HG03135 (cell line): ENCODE measurements around the gene MMP15.
"Not testable (repeated sequence)": the region's sequence is repeated elsewhere in the genome, so short reads cannot be mapped to it uniquely, and the experiment has no call there.

Experiments used
- ATAC-seq: cut with Tn5 transposase; IDR thresholded peaks from one replicate; pipeline ENCODE4 v1.9.1; 2021; ENCODE audit warnings: mild to moderate bottlenecking, moderate library complexity; ENCODE audit not compliant: unreplicated experiment

MMP15 gene

DNA sequence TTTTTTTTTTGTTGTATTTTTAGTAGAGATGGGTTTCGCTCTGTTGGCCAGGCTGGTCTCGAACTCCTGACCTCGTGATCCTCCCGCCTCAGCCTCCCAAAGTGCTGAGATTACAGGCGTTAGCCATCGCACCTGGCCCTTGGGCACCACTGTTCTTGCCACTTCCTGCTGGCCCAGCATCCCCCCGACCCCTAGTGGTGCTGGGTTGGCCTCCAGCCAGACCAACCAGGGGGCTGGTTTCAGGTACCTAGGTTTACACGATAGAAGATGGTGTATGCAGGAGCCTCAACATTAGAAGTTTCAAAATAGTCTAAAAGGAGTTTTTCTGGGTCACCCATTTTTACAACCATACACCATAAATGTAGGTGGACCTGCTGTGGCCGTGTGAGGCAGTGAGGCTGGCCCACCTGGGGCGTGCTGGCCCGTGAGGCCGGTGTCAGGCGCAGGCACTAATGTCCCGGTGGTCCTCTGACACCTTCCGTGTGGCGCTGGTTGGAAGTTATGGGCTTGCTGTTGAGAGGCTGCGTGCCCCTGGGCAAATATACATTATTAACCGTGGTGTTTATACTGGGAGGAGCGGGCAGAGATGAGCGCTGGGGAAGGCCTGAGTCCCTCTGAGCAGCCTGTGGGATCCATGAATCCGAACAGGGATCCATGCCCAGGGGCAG, 60.2 kb downstream of the MMP15 start:
- ATAC-seq, result no peak

DNA sequence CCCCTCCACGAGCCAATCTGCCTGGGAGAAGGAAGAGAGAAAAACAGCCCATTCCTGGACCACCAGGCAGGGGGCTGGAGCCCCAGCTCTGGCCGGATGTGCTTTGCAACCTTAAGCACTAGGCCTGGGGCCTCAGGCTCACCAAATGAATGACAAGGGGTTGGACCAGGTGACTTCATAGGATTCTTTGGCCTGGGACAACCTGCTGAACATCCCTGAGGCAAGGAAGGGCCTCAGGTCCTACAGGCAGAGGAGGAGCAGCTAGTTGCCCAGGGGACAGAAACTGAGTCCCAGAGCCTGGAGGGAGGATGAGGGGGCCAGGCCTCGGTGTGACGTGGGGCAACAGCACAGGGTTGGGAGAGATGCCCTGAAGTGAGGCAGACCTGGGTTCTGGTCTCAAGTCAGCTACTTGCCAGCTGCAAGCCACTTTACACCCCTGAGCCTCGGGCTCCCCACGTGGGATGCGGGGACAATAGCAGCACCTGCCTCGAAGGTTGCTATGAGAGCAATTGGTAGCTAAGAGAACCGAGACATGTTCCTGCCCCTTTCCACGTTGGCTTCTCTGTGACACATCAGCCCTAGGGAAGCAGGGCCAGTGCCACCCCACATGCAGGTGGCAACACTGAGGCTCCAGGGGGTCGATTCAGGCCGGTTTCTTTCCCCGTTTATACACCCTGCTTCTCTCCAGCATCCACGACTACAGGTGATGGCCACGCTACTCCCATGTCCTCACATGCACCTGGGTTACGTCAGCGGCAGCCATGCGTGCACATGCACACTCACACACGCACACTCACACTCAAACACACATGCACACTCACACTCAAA, 61.0 kb downstream of the MMP15 start:
- ATAC-seq, result no peak

DNA sequence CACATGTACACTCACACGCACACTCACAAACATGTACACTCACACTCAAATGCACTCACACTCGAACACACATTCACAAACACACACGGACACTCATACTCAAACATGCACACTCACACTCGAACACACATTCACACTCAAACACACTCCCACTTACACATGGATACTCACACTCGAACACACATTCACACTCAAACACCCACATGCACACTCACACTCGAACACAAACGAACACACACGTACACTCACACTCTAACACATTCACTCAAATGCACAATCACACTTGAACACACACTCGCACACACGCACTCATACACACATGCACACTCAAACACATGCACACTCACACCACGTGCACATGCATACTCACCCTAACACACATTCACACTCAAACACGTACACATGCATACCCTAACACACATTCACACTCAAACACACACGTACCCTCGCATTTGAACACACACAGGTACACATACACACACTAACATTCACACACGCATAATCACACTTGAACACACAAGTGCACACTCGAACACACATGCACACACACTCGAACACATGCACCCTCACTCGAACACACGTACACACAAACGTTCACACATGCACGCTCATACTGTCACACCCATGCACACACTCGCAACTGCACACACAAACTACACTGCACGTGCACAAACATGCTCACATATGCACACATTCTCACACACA, 61.8 kb downstream of the MMP15 start:
- ATAC-seq, result no peak

DNA sequence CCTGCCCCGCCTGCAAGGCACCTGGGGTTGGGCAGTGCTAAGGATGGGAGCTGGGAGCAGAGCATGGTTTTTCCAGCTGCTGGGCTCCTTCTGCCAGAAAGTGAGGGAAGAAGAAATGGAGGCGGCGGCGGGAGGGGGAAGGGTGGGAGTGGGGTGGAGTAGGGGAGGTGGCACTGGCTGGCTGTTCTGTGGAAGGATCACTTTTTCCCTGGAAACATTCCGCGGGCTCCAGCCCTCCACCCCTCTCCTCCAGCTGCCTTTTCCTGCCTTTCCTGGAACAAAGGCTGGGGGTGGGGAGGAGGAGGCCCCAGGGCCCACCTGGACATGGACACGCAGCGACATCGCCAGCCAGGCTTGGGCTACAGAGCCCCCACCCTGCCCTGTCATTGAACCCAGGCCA, 62.5 kb downstream of the MMP15 start:
- ATAC-seq, result no peak

GRCh38 chr16:58090396-58090795, 64.8 kb downstream of the MMP15 start:
- not testable (repeated sequence) for ATAC-seq

DNA sequence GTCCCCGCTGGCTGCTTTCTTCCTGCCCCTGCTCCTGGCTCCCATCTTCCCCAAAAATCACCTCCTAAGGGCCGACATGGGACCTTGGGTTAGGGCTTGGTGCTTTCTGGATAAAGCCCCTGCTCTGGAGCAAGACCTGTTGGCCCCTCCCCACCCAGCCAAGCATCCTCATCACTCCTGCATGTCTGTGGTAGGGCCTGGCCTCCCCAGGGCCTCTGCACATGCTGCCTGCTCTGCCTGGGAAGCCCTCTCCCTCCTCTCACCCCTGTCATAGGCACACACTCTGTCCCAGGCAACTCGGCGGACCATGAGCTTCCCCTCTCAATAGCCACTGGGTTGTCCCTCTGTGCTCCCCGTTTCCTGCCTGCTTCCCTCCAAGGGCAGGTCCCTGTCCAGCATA, 68.5 kb downstream of the MMP15 start:
- no peak for ATAC-seq

DNA sequence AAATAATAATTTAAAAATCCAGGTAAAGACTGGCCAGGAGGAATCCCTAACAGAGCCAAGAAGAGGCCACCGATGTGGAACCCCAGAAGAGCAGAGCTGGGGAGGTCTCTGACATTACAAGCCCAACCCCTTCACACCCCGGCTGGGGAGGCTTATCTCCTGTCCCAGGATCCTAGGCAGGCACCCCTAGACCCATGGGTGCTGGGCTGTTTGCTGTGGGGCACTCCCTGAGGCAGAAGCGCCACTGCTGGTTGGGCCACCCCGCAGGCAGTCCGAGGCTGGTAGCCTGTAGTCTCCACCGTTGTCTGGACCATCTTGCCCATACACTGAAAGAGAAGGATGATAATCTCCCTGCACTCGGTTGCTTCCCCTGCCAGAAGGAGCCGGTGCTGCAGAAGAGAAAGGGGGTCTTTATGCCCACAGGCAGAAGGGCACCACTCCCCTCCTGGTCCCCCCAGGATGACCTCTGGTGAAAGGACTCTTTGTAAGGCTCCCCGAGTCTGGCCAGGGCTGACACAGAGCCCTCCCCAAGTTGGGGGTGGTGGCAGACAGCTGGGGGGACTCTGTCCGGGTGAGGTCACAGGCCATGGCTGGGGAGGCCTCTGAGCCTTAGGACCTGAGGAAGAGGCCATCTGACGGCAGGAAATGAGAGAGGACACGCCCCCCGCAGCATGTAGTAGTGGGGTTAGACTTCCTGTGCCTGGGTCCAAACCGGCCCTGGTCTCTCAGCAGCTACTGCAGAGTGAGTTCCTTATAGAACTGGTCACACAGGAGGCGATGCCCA, 69.4 kb downstream of the MMP15 start:
- ATAC-seq, result no peak

- ATAC-seq, result not testable (repeated sequence)
Measured at GRCh38 chr16:58095575-58095960, 70.0 kb downstream of the MMP15 start.

DNA sequence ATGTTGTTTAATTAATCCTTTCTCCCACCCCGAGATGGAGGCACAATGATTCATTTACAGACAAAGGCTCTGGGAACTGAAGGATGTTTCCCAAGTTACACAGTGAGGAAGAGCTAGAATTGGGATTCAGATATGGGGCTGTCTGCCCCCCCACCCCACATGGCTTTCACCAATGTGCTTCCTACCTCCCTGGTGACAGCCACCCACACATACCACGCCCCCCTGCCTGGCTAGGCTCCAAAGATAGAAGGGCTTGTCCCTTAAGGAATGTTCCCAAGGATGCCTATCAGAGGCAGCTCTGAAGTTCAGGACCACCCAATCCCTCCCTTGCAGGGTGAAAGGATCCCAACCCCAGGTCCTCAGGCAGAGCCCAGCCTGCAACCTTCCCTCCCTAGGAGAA, 70.7 kb downstream of the MMP15 start:
- ATAC-seq, result no peak
